Neural progenitor cell (in vitro differentiated cells): ENCODE data around the gene CORO7. TPM values are rescaled to one million over a fixed set of nuclear protein-coding genes. Genes with fewer than 3 reads are reported as not detected.

ENCODE experiments used
- DNase-seq: peaks from one replicate; pipeline ENCODE4 v3.0.0-alpha.2; 2016; ENCODE audit warnings: low spot score
- H2AFZ ChIP-seq: fragments of 200-600 bp; sonication (generic); replicated peaks from 2 replicates; pipeline ENCODE4 v1.6.1; 2016; ENCODE audit warnings: antibody characterized with exemption
- H3F3A ChIP-seq: fragments of 200-600 bp; sonication (generic); 2 replicates; pipeline ENCODE4 v1.6.1; 2016; ENCODE audit warnings: antibody characterized with exemption, low read depth
- H3K27ac ChIP-seq: fragments of 200-600 bp; sonication (generic); 2 replicates; pipeline ENCODE4 v1.5.1; 2016; ENCODE audit warnings: mild to moderate bottlenecking
- H3K27me3 ChIP-seq: fragments of 200-600 bp; sonication (generic); 2 replicates; pipeline ENCODE4 v1.6.1; 2016; ENCODE audit warnings: mild to moderate bottlenecking, moderate library complexity
- H3K36me3 ChIP-seq: fragments of 200-600 bp; sonication (generic); 2 replicates; pipeline ENCODE4 v1.5.1; 2016
- H3K4me1 ChIP-seq: fragments of 200-600 bp; sonication (generic); 2 replicates; pipeline ENCODE4 v1.6.1; 2016; ENCODE audit warnings: mixed run types
- H3K4me2 ChIP-seq: fragments of 200-600 bp; sonication (generic); 2 replicates; pipeline ENCODE4 v1.6.1; 2016
- H3K4me3 ChIP-seq: fragments of 200-600 bp; sonication (generic); 2 replicates; pipeline ENCODE4 v1.5.1; 2016
- H3K79me2 ChIP-seq: fragments of 200-600 bp; sonication (generic); 2 replicates; pipeline ENCODE4 v1.6.1; 2016; ENCODE audit warnings: low read depth
- H3K9ac ChIP-seq: fragments of 200-600 bp; sonication (generic); 2 replicates; pipeline ENCODE4 v1.6.1; 2016
- H3K9me3 ChIP-seq: fragments of 200-600 bp; sonication (generic); 2 replicates; pipeline ENCODE4 v1.5.1; 2016; ENCODE audit warnings: low read depth
- H4K20me1 ChIP-seq: fragments of 200-600 bp; sonication (generic); 2 replicates; pipeline ENCODE4 v1.6.1; 2016; ENCODE audit warnings: low read depth
- H3K27ac Mint-ChIP-seq: 3 replicates; pipeline ENCODE4 v1.8.0; 2021; ENCODE audit warnings: mixed read lengths
- H3K27me3 Mint-ChIP-seq: 2 replicates; pipeline ENCODE4 v1.8.0; 2022; ENCODE audit warnings: low read depth, mild to moderate bottlenecking, inconsistent platforms, moderate library complexity, mixed read lengths; ENCODE audit not compliant: insufficient read depth
- H3K36me3 Mint-ChIP-seq: 3 replicates; pipeline ENCODE4 v1.8.0; 2021; ENCODE audit warnings: mixed read lengths
- H3K4me1 Mint-ChIP-seq: 3 replicates; pipeline ENCODE4 v1.8.0; 2021; ENCODE audit warnings: mixed read lengths
- H3K4me3 Mint-ChIP-seq: 3 replicates; pipeline ENCODE4 v1.8.0; 2021; ENCODE audit warnings: mild to moderate bottlenecking, moderate library complexity, mixed read lengths
- H3K9me3 Mint-ChIP-seq: 3 replicates; pipeline ENCODE4 v1.8.0; 2020; ENCODE audit warnings: mixed read lengths
- EZH2 ChIP-seq: fragments of 200-600 bp; sonication (generic); IDR thresholded peaks from 2 replicates; pipeline ENCODE4 v1.6.1; 2017; ENCODE audit warnings: antibody characterized with exemption, mild to moderate bottlenecking, moderate library complexity
- EZH2phosphoT487 ChIP-seq: fragments of 200-600 bp; sonication (generic); IDR thresholded peaks from 2 replicates; pipeline ENCODE4 v1.6.1; 2017; ENCODE audit warnings: antibody characterized with exemption
- total RNA-seq: library from RNA; depleted of rRNA; stranded (reverse); fragments of >200 nt; gene quantifications from 2 replicates; pipeline ENCODE4 v1.2.3, GENCODE V29; 2015; ENCODE audit warnings: low replicate concordance
- TF ChIP-seq, protein P1 (sequence below): fragments of 200-600 bp; sonication (generic); IDR thresholded peaks from 2 replicates; pipeline ENCODE4 v1.5.1; 2017; ENCODE audit warnings: antibody characterized with exemption, mild to moderate bottlenecking

The CORO7 gene
- total RNA-seq, 1 donor from 2014 or later, result 6.8 TPM

DNA sequence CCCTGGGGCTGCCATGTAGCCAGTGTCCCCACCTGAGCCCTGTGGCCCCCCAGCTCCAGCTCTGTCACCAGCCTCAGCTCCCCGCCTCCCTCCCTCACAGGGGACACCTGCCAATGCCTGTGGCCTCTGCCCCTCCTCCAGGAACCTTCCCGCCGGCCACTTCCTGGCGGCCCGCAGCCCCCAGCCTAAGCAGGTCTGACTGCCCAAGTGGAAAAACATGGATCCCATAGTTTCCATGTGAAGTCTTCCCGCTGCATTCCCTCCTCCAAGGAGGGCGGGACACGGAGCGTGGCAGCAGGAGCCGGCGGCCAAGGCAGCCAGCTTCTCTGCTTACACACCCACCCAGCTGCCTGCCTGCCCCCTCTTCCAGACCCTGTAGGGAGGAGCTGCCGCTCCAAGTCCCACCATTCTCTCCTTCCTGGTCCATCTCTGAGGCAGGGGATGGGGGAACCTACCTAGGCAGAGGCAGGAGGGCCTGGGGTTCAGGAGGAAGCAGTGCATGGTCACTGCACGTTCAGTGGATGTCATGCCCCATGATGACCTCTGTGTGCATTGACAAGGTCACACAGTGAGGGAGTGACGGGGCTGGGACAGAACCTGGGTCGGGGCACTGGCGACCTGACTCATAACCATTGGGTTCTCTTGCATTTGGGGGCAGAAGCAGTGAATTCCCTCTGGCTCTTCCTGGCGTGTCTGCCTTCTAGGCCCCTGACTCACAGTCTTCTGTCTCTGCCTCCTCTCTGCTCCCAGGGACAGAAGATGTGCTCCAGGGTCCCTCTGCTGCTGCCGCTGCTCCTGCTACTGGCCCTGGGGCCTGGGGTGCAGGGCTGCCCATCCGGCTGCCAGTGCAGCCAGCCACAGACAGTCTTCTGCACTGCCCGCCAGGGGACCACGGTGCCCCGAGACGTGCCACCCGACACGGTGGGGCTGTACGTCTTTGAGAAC lies 36.0 kb downstream of the CORO7 start:
- peaks cover 21% of the 10 kb centered on the region for H3K4me1 ChIP-seq
- H4K20me1 ChIP-seq, result peaks cover 26% of the 10 kb centered on the region

DNA sequence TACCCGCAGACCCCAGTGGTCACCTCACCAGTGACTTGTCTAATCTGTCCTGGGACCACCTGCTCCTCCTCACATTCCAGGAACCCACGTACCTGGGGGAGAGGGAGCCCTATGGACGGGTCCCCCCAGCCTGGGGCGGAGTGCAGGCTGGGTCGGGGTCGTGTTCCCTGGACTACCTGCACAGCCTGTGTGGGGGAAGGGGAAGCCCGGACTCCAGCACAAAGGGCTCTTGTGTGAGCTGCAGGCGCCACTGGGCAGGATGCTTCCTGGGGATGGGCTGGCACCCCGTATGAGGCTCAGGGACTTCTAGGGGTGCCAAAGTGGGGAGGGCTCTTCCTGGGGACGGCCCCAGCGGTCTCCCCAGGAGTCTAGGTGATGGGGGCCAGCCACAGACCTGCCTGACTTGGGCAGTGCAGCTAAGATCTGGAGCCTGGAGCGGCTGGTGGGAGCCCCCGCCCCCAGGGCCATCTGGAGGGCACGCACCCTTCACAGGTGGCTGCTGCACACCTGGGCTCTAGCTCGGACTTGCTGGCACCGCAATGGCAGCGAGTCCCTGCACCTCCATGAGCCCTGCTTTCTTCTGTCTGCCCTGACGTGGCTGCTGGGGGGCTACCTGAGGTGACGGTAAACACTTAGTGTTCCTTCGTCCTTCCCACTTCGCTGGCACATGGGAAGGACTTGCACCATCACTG lies 37.3 kb downstream of the CORO7 start:
- Histone ChIP-seq H3K79me2 (peaks cover 4% of the 10 kb centered on the region), H4K20me1 (peaks cover 35% of the 10 kb centered on the region), H3K27ac (no peak overlapping the region), H3F3A (peaks cover 10% of the 10 kb centered on the region), H2AFZ (no peak overlapping the region), H3K4me3 (no peak overlapping the region), H3K4me2 (no peak overlapping the region), H3K4me1 (peaks cover 31% of the 10 kb centered on the region), H3K9me3 (no peaks in the 10 kb centered on the region), H3K36me3 (no peaks in the 10 kb centered on the region), H3K27me3 (no peaks in the 10 kb centered on the region), H3K9ac (no peak overlapping the region)
- no peak for DNase-seq
- peaks cover 4% of the 10 kb centered on the region for H3K27me3 Mint-ChIP-seq
- no peak for TF ChIP-seq EZH2phosphoT487
- TF ChIP-seq, protein P1, sequence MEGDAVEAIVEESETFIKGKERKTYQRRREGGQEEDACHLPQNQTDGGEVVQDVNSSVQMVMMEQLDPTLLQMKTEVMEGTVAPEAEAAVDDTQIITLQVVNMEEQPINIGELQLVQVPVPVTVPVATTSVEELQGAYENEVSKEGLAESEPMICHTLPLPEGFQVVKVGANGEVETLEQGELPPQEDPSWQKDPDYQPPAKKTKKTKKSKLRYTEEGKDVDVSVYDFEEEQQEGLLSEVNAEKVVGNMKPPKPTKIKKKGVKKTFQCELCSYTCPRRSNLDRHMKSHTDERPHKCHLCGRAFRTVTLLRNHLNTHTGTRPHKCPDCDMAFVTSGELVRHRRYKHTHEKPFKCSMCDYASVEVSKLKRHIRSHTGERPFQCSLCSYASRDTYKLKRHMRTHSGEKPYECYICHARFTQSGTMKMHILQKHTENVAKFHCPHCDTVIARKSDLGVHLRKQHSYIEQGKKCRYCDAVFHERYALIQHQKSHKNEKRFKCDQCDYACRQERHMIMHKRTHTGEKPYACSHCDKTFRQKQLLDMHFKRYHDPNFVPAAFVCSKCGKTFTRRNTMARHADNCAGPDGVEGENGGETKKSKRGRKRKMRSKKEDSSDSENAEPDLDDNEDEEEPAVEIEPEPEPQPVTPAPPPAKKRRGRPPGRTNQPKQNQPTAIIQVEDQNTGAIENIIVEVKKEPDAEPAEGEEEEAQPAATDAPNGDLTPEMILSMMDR, result no peak
- no peak for TF ChIP-seq EZH2
- no peak overlapping the region for H3K4me3 Mint-ChIP-seq
- H3K9me3 Mint-ChIP-seq, result no peaks in the 10 kb centered on the region
- peaks cover 36% of the 10 kb centered on the region for H3K4me1 Mint-ChIP-seq
- H3K36me3 Mint-ChIP-seq, result no peaks in the 10 kb centered on the region
- no peak overlapping the region for H3K27ac Mint-ChIP-seq

More for the DNA sequence above, 36.0 kb downstream of the CORO7 start:
- no peaks in the 10 kb centered on the region for H3K36me3 ChIP-seq
- H3K79me2 ChIP-seq, result no peaks in the 10 kb centered on the region
- peak overlapping the region; percentile 46 for H3K27ac Mint-ChIP-seq
- H3F3A ChIP-seq, result no peaks in the 10 kb centered on the region
- DNase-seq, result no peak
- H3K27ac ChIP-seq, result no peak overlapping the region
- H3K9ac ChIP-seq, result no peak overlapping the region
- no peak overlapping the region for H2AFZ ChIP-seq
- peaks cover 4% of the 10 kb centered on the region for H3K27me3 Mint-ChIP-seq
- TF ChIP-seq, protein P1, result no peak
- no peak for TF ChIP-seq EZH2phosphoT487
- TF ChIP-seq EZH2, result no peak
- no peak overlapping the region for H3K4me3 Mint-ChIP-seq
- peaks cover 30% of the 10 kb centered on the region for H3K4me1 Mint-ChIP-seq
- no peak overlapping the region for H3K4me2 ChIP-seq
- H3K9me3 ChIP-seq, result no peaks in the 10 kb centered on the region
- H3K9me3 Mint-ChIP-seq, result no peaks in the 10 kb centered on the region
- H3K36me3 Mint-ChIP-seq, result no peaks in the 10 kb centered on the region
- H3K27me3 ChIP-seq, result no peaks in the 10 kb centered on the region
- no peak overlapping the region for H3K4me3 ChIP-seq

DNA sequence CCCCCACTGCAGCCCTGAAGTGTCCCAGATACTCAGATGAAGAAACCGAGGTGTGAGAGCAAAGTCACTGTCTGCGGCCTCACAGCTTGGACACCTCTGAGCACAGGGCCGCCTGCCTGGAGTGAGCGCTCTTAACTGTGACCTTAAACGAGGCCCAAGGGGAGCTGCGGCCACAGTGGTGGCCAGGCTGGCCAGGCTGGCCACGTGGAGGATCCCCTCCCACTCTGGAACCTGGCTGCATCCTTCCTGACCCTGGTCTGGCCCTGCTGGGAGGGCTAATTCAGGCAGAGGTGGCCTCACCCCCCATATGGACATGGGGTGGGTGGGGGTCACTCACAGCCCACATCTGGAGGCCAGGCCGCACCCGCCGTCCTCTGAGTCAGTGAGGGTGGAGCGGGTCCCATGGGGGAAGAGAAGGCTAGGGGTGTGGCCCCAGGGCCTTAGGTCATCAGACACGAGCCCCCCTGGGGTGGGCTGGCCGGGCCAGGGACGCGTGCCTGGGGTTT lies 38.2 kb downstream of the CORO7 start:
- Mint-ChIP-seq H3K27me3 (peaks cover 3% of the 10 kb centered on the region), H3K27ac (peak overlapping the region; percentile 94), H3K4me3 (peak overlapping the region; percentile 46), H3K36me3 (no peaks in the 10 kb centered on the region), H3K4me1 (peaks cover 40% of the 10 kb centered on the region), H3K9me3 (no peaks in the 10 kb centered on the region)
- DNase-seq, result no peak
- Histone ChIP-seq H3K4me1 (peaks cover 40% of the 10 kb centered on the region), H3K9me3 (no peaks in the 10 kb centered on the region), H3F3A (peaks cover 19% of the 10 kb centered on the region), H3K36me3 (no peaks in the 10 kb centered on the region), H3K9ac (no peak overlapping the region), H4K20me1 (peaks cover 42% of the 10 kb centered on the region), H3K4me2 (no peak overlapping the region), H2AFZ (no peak overlapping the region), H3K4me3 (no peak overlapping the region), H3K79me2 (peaks cover 4% of the 10 kb centered on the region), H3K27ac (no peak overlapping the region), H3K27me3 (no peaks in the 10 kb centered on the region)
- TF ChIP-seq, protein P1, result no peak
